GM13977 (cell line): Measurements from ENCODE around the gene GALP.

ENCODE experiments used
- DNase-seq: peaks from one replicate; pipeline ENCODE4 v3.0.0; 2012; ENCODE audit warnings: low spot score
- in situ Hi-C: fragments of 300-500 bp; cut with MboI; formaldehyde crosslinking; loops from one replicate; pipeline ENCODE4 v1.12.0; 2022; ENCODE audit warnings: low sequenced_read_pairs, low pct_unique_long_range_greater_than_20kb, mixed read lengths, inconsistent platforms; ENCODE audit not compliant: unreplicated experiment
- TF ChIP-seq, protein P1 (sequence below): IDR thresholded peaks from 2 replicates; pipeline ENCODE4 v1.5.1; 2012; ENCODE audit warnings: mild to moderate bottlenecking, control low read depth; ENCODE audit not compliant: insufficient read depth; ENCODE audit errors: extremely low read depth, missing control alignments

GALP gene

DNA sequence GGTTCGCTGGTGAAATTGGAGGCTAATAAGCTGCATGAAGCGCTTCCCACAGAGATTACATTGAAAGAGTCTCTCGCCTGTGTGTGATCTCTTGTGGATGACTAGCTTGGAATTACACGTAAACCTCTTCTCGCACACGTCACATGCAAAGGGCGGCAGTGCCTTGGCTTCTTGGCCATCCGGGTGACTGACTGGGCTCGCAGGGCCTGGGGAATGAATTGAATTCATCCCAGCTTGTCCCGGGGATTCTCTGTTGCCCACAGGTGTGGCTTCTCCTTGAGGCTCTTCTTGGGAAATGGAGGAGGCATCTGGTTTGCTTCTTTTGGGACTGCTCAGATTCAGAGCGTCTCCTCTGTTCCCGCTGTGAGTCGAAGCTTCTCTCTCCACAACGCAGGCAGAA is 46.0 kb downstream of the GALP start:
- no peak for DNase-seq
- in situ Hi-C loops = no loop called here
- TF ChIP-seq, protein P1, sequence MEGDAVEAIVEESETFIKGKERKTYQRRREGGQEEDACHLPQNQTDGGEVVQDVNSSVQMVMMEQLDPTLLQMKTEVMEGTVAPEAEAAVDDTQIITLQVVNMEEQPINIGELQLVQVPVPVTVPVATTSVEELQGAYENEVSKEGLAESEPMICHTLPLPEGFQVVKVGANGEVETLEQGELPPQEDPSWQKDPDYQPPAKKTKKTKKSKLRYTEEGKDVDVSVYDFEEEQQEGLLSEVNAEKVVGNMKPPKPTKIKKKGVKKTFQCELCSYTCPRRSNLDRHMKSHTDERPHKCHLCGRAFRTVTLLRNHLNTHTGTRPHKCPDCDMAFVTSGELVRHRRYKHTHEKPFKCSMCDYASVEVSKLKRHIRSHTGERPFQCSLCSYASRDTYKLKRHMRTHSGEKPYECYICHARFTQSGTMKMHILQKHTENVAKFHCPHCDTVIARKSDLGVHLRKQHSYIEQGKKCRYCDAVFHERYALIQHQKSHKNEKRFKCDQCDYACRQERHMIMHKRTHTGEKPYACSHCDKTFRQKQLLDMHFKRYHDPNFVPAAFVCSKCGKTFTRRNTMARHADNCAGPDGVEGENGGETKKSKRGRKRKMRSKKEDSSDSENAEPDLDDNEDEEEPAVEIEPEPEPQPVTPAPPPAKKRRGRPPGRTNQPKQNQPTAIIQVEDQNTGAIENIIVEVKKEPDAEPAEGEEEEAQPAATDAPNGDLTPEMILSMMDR = no peak

- TF ChIP-seq, protein P1 = no peak
- DNase-seq = no peak
- in situ Hi-C loops = no loop called here
Observed at GRCh38 chr19:56222901-56223300, 47.1 kb downstream of the GALP start.

GRCh38 chr19:56223481-56223880 is 47.7 kb downstream of the GALP start:
- TF ChIP-seq, protein P1 = no peak
- DNase-seq = no peak
- in situ Hi-C loops = no loop called here
